GM12874 (cell line): ENCODE data around the gene UBE4B.

Experiments used
- CTCF ChIP-seq: IDR thresholded peaks from 2 replicates; pipeline ENCODE4 v1.5.1; 2011; ENCODE audit warnings: low read depth, mild to moderate bottlenecking, control low read depth, low read length, moderate library complexity; ENCODE audit not compliant: insufficient read depth

Gene UBE4B

GRCh38 chr1:10140981-10141380 is 108.2 kb downstream of the UBE4B start:
- no peak for TF ChIP-seq CTCF

- TF ChIP-seq CTCF, result no peak
Measured at GRCh38 chr1:10143961-10144485, 111.3 kb downstream of the UBE4B start.

DNA sequence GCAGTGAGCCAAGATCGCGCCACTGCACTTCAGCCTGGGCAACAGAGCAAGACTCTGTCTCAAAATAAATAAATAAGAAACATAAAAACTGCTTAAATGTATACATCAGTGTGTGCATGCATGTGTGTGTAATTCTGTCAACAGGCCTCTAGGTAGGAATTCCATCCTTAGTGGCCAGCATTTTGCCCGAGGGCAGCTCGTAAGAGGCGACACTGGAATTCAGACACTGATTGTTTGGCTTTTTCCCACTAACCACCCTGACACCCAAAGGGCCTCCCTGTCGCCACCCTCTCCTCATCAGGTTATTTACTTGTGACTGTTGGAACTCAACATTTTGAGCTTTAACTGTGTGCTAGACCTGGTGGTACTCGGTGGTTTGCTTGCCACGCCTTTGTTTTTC is 113.6 kb downstream of the UBE4B start:
- no peak for TF ChIP-seq CTCF

DNA sequence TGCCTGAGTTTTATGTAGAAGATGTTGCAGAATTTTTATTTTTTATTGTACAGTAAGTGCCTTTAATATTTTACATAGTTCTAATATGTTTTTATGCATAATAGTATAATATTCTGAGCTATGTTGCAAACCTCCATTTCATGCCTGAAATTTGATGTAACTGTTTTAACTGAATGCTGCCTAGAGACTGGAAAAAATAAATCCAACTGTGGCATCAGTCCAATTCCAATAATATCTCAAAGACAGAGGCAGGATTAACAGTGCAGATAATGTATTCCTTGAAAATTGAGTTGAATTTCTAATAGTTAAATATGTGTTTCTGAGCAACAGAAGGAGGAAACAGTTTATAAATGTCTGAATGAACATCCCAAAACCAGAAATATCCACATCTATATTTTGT is 116.5 kb downstream of the UBE4B start:
- TF ChIP-seq CTCF, result no peak

DNA sequence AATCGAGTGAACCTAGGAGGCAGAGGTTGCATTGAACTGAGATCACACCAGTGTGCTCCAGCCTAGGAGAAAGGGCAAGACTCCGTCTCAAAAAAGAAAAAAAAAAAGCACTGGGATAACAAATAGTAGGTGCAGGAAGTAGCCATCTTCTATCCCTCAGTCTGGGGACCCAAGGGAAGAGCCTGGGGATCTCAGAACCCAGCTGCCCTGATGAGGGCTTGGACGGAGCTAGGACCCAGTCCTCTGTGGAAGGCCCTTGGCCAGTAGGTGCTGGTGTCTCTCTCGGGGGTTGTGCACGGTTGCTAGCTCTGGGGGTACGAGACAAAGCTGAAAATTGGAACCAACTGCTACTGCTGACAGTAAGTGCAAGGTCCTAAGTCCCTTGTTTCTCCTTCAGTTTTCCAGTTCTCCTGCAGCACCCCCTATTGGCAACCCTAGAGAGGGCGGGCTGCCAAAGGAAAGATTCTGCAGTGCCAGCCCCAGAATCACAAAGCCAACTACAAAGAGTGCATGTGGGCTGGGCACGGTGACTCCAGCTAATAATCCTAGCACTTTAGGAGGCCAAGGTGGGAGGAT is 120.0 kb downstream of the UBE4B start:
- peak; percentile 71; the same call in 1 of the 2 replicates for TF ChIP-seq CTCF

DNA sequence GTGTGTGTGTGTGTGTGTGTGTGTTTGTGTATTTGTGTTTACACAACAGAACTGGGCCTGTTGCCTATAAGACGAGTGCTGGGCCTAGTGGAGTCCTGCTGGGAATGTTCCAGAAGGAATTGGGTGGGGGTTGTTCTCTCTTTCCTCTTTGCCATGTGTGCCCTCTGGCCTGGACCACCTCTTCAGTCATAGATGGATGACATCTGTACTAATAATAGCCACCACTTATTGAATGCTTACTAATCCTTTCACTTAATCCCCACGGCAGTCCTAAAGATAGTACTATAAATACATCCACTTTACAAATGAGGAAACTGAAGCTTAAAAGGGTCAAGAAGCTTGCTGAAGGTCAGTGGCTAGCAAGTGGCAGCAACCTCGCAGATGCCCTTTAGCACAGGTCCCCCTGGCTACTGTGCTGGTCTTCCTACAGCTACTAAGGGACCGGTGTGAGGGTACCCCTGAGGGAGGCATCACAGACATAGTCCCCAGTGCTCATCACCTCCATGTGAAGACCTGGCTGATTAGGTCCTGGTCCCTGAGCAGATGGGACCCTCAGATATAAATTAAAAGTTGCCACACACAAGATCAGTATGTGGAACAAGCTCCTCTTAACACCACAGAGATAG is 122.4 kb downstream of the UBE4B start:
- no peak for TF ChIP-seq CTCF

- no peak for TF ChIP-seq CTCF
Measured at GRCh38 chr1:10160173-10160572, 127.4 kb downstream of the UBE4B start.
